NT2/D1 (cell line): ENCODE data around the gene CCDC7.

Experiments
- DNase-seq: peaks from one replicate; pipeline ENCODE4 v3.0.0-alpha.2; 2011; ENCODE audit warnings: low read depth, low spot score
- H3K27me3 ChIP-seq: 2 replicates; pipeline ENCODE4 v1.6.0; 2011; ENCODE audit warnings: mild to moderate bottlenecking; ENCODE audit not compliant: insufficient read length, insufficient read depth
- H3K36me3 ChIP-seq: 2 replicates; pipeline ENCODE4 v1.6.1; 2011; ENCODE audit warnings: mild to moderate bottlenecking, low read length, mixed read lengths; ENCODE audit not compliant: insufficient read depth, insufficient read length
- H3K4me1 ChIP-seq: 2 replicates; pipeline ENCODE4 v1.5.1; 2011; ENCODE audit not compliant: insufficient read depth, insufficient read length
- H3K4me3 ChIP-seq: 2 replicates; pipeline ENCODE4 v1.5.1; 2011; ENCODE audit warnings: low read depth; ENCODE audit not compliant: insufficient read length
- H3K9ac ChIP-seq: 2 replicates; pipeline ENCODE4 v1.6.0; 2011; ENCODE audit warnings: low read depth; ENCODE audit not compliant: insufficient read length
- H3K9me3 ChIP-seq: 2 replicates; pipeline ENCODE4 v1.5.1; 2011; ENCODE audit warnings: mild to moderate bottlenecking, low read length; ENCODE audit not compliant: insufficient read depth
- SUZ12 ChIP-seq: IDR thresholded peaks from 2 replicates; pipeline ENCODE4 v1.6.1; 2011; ENCODE audit not compliant: insufficient read length, insufficient read depth; ENCODE audit errors: extremely low read depth
- YY1 ChIP-seq: IDR thresholded peaks from 2 replicates; pipeline ENCODE4 v1.6.1; 2011; ENCODE audit not compliant: insufficient read length, insufficient read depth
- ZNF274 ChIP-seq: IDR thresholded peaks from 2 replicates; pipeline ENCODE4 v1.6.1; 2011; ENCODE audit warnings: mild to moderate bottlenecking, low read depth, low read length

CCDC7 gene

DNA sequence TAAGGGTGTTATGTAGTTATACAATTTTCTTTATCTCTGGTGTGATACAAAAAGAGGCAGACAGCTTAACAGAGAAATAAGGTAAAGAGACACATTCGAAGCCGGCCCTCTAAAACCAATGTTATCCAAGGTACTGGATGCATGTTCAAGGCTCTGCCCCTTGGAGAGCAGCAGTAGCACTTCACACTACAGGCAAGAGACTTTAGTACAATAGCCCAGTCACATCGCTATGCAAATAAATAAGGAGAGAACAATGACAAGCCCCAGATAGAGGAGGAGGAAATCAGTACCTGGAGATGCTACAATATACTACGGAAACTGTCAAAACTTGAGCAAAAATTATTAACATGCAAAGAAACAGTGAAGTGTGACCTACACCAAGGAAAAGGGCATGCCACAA is 401.0 kb downstream of the CCDC7 start:
- no peaks in the 10 kb centered on the region for H3K27me3 ChIP-seq
- TF ChIP-seq ZNF274 (no peak), SUZ12 (no peak), YY1 (no peak)
- no peaks in the 10 kb centered on the region for H3K4me1 ChIP-seq
- no peak for DNase-seq
- no peaks in the 10 kb centered on the region for H3K36me3 ChIP-seq
- no peaks in the 10 kb centered on the region for H3K9me3 ChIP-seq
- no peak overlapping the region for H3K4me3 ChIP-seq
- H3K9ac ChIP-seq = no peak overlapping the region

GRCh38 chr10:32851301-32851700 is 405.4 kb downstream of the CCDC7 start:
- H3K36me3 ChIP-seq = no peaks in the 10 kb centered on the region
- TF ChIP-seq ZNF274 = no peak
- no peak for TF ChIP-seq SUZ12
- no peak for TF ChIP-seq YY1
- H3K4me3 ChIP-seq = no peak overlapping the region

DNA sequence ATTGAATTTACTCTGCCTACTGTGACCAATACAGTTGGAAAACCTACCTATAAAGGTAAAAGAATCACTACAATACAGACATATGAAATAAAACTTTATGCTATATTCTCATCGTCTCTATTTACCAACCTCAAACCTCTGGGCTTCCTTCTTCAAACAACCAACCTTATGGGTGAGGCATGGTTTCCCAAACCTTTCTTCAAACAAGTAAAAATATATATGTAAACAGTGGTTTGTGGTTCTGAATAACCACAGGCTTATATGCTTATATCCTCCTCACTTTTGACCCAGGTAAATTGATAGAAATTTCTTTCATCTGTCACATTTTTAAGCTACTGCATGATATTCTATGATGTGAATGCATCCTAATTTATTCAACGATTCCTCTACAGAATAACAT is 408.5 kb downstream of the CCDC7 start:
- Histone ChIP-seq H3K4me1 (no peaks in the 10 kb centered on the region), H3K4me3 (no peak overlapping the region), H3K27me3 (no peaks in the 10 kb centered on the region), H3K9ac (no peak overlapping the region), H3K9me3 (no peaks in the 10 kb centered on the region), H3K36me3 (no peaks in the 10 kb centered on the region)
- TF ChIP-seq SUZ12 = no peak
- no peak for TF ChIP-seq YY1
- DNase-seq = no peak

More at GRCh38 chr10:32851301-32851700, 405.4 kb downstream of the CCDC7 start:
- H3K9me3 ChIP-seq = no peaks in the 10 kb centered on the region
- no peaks in the 10 kb centered on the region for H3K27me3 ChIP-seq
- no peak overlapping the region for H3K9ac ChIP-seq
- H3K4me1 ChIP-seq = no peaks in the 10 kb centered on the region
- DNase-seq = no peak

GRCh38 chr10:32865170-32865569 is 419.2 kb downstream of the CCDC7 start:
- no peak overlapping the region for H3K4me3 ChIP-seq
- no peaks in the 10 kb centered on the region for H3K36me3 ChIP-seq
- H3K27me3 ChIP-seq = no peaks in the 10 kb centered on the region
- DNase-seq = no peak
- H3K4me1 ChIP-seq = no peaks in the 10 kb centered on the region
- TF ChIP-seq ZNF274 (no peak), YY1 (no peak), SUZ12 (no peak)
- no peaks in the 10 kb centered on the region for H3K9me3 ChIP-seq
- H3K9ac ChIP-seq = no peak overlapping the region

- H3K36me3 ChIP-seq = no peaks in the 10 kb centered on the region
- H3K27me3 ChIP-seq = no peaks in the 10 kb centered on the region
- DNase-seq = no peak
- H3K4me3 ChIP-seq = no peak overlapping the region
- no peaks in the 10 kb centered on the region for H3K4me1 ChIP-seq
- H3K9me3 ChIP-seq = no peaks in the 10 kb centered on the region
- TF ChIP-seq SUZ12 (no peak), YY1 (no peak), ZNF274 (no peak)
- no peak overlapping the region for H3K9ac ChIP-seq
Measured at GRCh38 chr10:32877915-32878314, 432.0 kb downstream of the CCDC7 start.

DNA sequence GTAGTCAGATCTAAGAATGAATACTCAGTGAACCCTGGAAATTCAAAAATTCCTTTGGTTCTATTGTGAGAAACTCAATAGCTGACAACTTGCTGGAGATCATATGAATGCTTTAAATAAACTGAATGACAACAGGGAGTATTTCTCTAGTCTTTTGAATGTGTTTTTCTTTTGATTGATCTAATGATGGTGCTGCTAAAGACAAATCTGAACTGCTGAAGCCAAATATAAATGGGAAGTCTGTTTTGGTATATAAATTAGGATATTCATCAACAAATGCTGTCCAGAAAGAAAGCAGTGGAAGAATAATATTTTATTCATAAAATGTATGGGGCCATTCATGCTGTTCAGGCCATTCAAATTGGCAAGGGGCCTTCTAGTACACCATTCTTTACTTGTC is 432.7 kb downstream of the CCDC7 start:
- no peak for DNase-seq
- Histone ChIP-seq H3K36me3 (no peaks in the 10 kb centered on the region), H3K4me3 (no peak overlapping the region), H3K9ac (no peak overlapping the region), H3K4me1 (no peaks in the 10 kb centered on the region), H3K27me3 (no peaks in the 10 kb centered on the region), H3K9me3 (no peaks in the 10 kb centered on the region)
- TF ChIP-seq SUZ12 (no peak), ZNF274 (no peak), YY1 (no peak)

GRCh38 chr10:32882076-32882475 is 436.1 kb downstream of the CCDC7 start:
- H3K27me3 ChIP-seq = no peaks in the 10 kb centered on the region
- no peaks in the 10 kb centered on the region for H3K36me3 ChIP-seq
- no peaks in the 10 kb centered on the region for H3K4me1 ChIP-seq
- no peak for TF ChIP-seq SUZ12
- H3K4me3 ChIP-seq = no peak overlapping the region
- H3K9ac ChIP-seq = no peak overlapping the region
- no peaks in the 10 kb centered on the region for H3K9me3 ChIP-seq
- DNase-seq = no peak

- no peak for DNase-seq
- TF ChIP-seq YY1 (no peak), ZNF274 (no peak), SUZ12 (no peak)
- Histone ChIP-seq H3K4me3 (no peak overlapping the region), H3K9me3 (no peaks in the 10 kb centered on the region), H3K9ac (no peak overlapping the region), H3K27me3 (no peaks in the 10 kb centered on the region), H3K36me3 (no peaks in the 10 kb centered on the region), H3K4me1 (no peaks in the 10 kb centered on the region)
Measured at GRCh38 chr10:32887481-32887880, 441.5 kb downstream of the CCDC7 start.
